WTC11 (cell line): Measurements from ENCODE around the gene COX17. TPM values are rescaled to one million over a fixed set of nuclear protein-coding genes. Genes with fewer than 3 reads are reported as not detected.

Source experiments
- ATAC-seq: fragments of 200-7000 bp; cut with Tn5 transposase; 2 replicates; pipeline ENCODE4 v1.10.0; 2021; ENCODE audit warnings: mild to moderate bottlenecking, moderate library complexity
- CTCF ChIA-PET: fragments of 300-600 bp; sonication (Branson Sonifier 250); formaldehyde crosslinking; loops from one replicate; lab custom pipeline; 2021; ENCODE audit warnings: antibody characterized with exemption; lab: Charles Lee
- POLR2A ChIA-PET: fragments of 350-600 bp; sonication (Branson Sonifier 250); formaldehyde crosslinking; loops from one replicate; lab custom pipeline; 2021; ENCODE audit warnings: antibody characterized with exemption; lab: Charles Lee
- DNase-seq: peaks from one replicate; pipeline ENCODE4 v3.0.0; 2021; ENCODE audit warnings: low spot score
- H3K27ac Mint-ChIP-seq: 2 replicates; pipeline ENCODE4 v1.8.0; 2021; ENCODE audit warnings: mixed read lengths
- H3K27me3 Mint-ChIP-seq: 2 replicates; pipeline ENCODE4 v1.8.0; 2021; ENCODE audit warnings: low read depth, mild to moderate bottlenecking, moderate library complexity, mixed read lengths
- H3K36me3 Mint-ChIP-seq: 2 replicates; pipeline ENCODE4 v1.8.0; 2021; ENCODE audit warnings: mixed read lengths
- H3K4me1 Mint-ChIP-seq: 2 replicates; pipeline ENCODE4 v1.8.0; 2022; ENCODE audit warnings: mixed read lengths
- H3K4me3 Mint-ChIP-seq: 2 replicates; pipeline ENCODE4 v1.8.0; 2021; ENCODE audit warnings: mild to moderate bottlenecking, moderate library complexity, mixed read lengths
- H3K9me3 Mint-ChIP-seq: 2 replicates; pipeline ENCODE4 v1.8.0; 2021; ENCODE audit warnings: mixed read lengths
- ARID4B ChIP-seq: sonication (generic); formaldehyde crosslinking; IDR thresholded peaks from 2 replicates; pipeline ENCODE4 v1.8.0; 2023; ENCODE audit warnings: missing genetic modification reagents, mild to moderate bottlenecking, borderline replicate concordance
- ATF6 ChIP-seq: sonication (generic); formaldehyde crosslinking; IDR thresholded peaks from 2 replicates; pipeline ENCODE4 v1.8.1; 2023; ENCODE audit warnings: mild to moderate bottlenecking, missing genetic modification reagents
- CBFB ChIP-seq: sonication (generic); formaldehyde crosslinking; IDR thresholded peaks from 2 replicates; pipeline ENCODE4 v1.8.1; 2022; ENCODE audit warnings: mild to moderate bottlenecking, low read depth, missing genetic modification reagents
- CREB1 ChIP-seq: sonication (generic); formaldehyde crosslinking; IDR thresholded peaks from 2 replicates; pipeline ENCODE4 v1.8.0; 2023; ENCODE audit warnings: mild to moderate bottlenecking, missing genetic modification reagents
- E2F1 ChIP-seq: sonication (generic); formaldehyde crosslinking; IDR thresholded peaks from 2 replicates; pipeline ENCODE4 v1.8.0; 2022; ENCODE audit warnings: mild to moderate bottlenecking, missing genetic modification reagents
- MXD4 ChIP-seq: fragments of 250-450 bp; sonication (Bioruptor Pico); IDR thresholded peaks from 2 replicates; pipeline ENCODE4 v1.8.0; 2021; ENCODE audit warnings: mild to moderate bottlenecking, moderate library complexity, borderline replicate concordance
- MYBL2 ChIP-seq: sonication (generic); formaldehyde crosslinking; IDR thresholded peaks from 2 replicates; pipeline ENCODE4 v1.8.1; 2023; ENCODE audit warnings: mild to moderate bottlenecking, moderate library complexity, missing genetic modification reagents
- NR2C2 ChIP-seq: sonication (generic); formaldehyde crosslinking; IDR thresholded peaks from 2 replicates; pipeline ENCODE4 v1.8.0; 2022; ENCODE audit warnings: mild to moderate bottlenecking, missing genetic modification reagents
- NR3C1 ChIP-seq: sonication (generic); formaldehyde crosslinking; conservative IDR thresholded peaks from 2 replicates; pipeline ENCODE4 v1.8.1; 2023; ENCODE audit warnings: low read depth, mild to moderate bottlenecking, missing genetic modification reagents
- SMAD4 ChIP-seq: sonication (generic); formaldehyde crosslinking; IDR thresholded peaks from 2 replicates; pipeline ENCODE4 v1.8.0; 2022; ENCODE audit warnings: mild to moderate bottlenecking, missing genetic modification reagents
- USF2 ChIP-seq: sonication (generic); formaldehyde crosslinking; IDR thresholded peaks from 2 replicates; pipeline ENCODE4 v1.8.1; 2023; ENCODE audit warnings: mild to moderate bottlenecking, missing genetic modification reagents, moderate library complexity
- ZBTB43 ChIP-seq: sonication (generic); formaldehyde crosslinking; IDR thresholded peaks from 2 replicates; pipeline ENCODE4 v1.8.1; 2023; ENCODE audit warnings: mild to moderate bottlenecking, missing genetic modification reagents
- ZMAT4 ChIP-seq: fragments of 250-450 bp; sonication (Bioruptor Pico); IDR thresholded peaks from 2 replicates; pipeline ENCODE4 v1.9.0; 2021; ENCODE audit warnings: mild to moderate bottlenecking
- ZNF121 ChIP-seq: sonication (generic); formaldehyde crosslinking; IDR thresholded peaks from 2 replicates; pipeline ENCODE4 v1.8.0; 2023; ENCODE audit warnings: missing genetic modification reagents
- ZNF138 ChIP-seq: sonication (generic); formaldehyde crosslinking; conservative IDR thresholded peaks from 2 replicates; pipeline ENCODE4 v1.8.1; 2022; ENCODE audit warnings: mild to moderate bottlenecking, moderate library complexity, missing genetic modification reagents
- ZNF281 ChIP-seq: sonication (generic); formaldehyde crosslinking; IDR thresholded peaks from 2 replicates; pipeline ENCODE4 v1.8.0; 2023; ENCODE audit warnings: mild to moderate bottlenecking, missing genetic modification reagents
- ZNF423 ChIP-seq: fragments of 250-450 bp; sonication (Bioruptor Pico); IDR thresholded peaks from 2 replicates; pipeline ENCODE4 v2.1.2; 2022; ENCODE audit warnings: mild to moderate bottlenecking, moderate library complexity
- ZNF532 ChIP-seq: fragments of 250-450 bp; sonication (Bioruptor Pico); IDR thresholded peaks from 2 replicates; pipeline ENCODE4 v1.9.0; 2021; ENCODE audit warnings: mild to moderate bottlenecking, borderline replicate concordance
- total RNA-seq: library from RNA; stranded (reverse); gene quantifications from 3 replicates; pipeline ENCODE4 v1.2.3, GENCODE V29; 2021

Gene COX17
- total RNA-seq, 1 experiment from 2014 or later, result 56.0 TPM

GRCh38 chr3:119628816-119629445, 48.3 kb downstream of the COX17 start:
- H3K27me3 Mint-ChIP-seq, result no peaks in the 10 kb centered on the region; the same call in 1 of the 2 replicates
- no peak for TF ChIP-seq ARID4B (CRISPR knock-in tag)
- TF ChIP-seq CBFB (CRISPR knock-in tag), result no peak
- TF ChIP-seq MYBL2 (CRISPR knock-in tag), result no peak
- TF ChIP-seq ZMAT4 (CRISPR knock-in tag), result no peak
- no peak for TF ChIP-seq CREB1 (CRISPR knock-in tag)
- no peak for TF ChIP-seq E2F1
- no peak for TF ChIP-seq ZNF138 (CRISPR knock-in tag)
- TF ChIP-seq NR3C1, result no peak
- TF ChIP-seq ZNF423 (CRISPR knock-in tag), result no peak
- TF ChIP-seq ZBTB43, result no peak
- TF ChIP-seq NR2C2 (CRISPR knock-in tag), result no peak
- TF ChIP-seq ATF6 (CRISPR knock-in tag), result no peak
- no peak for TF ChIP-seq USF2 (CRISPR knock-in tag)
- no peak for TF ChIP-seq MXD4 (CRISPR knock-in tag)
- TF ChIP-seq ZNF121, result no peak
- no peak for TF ChIP-seq SMAD4
- TF ChIP-seq ZNF532, result no peak
- no peak for TF ChIP-seq ZNF281 (CRISPR knock-in tag)

More at GRCh38 chr3:119628816-119629445, 48.3 kb downstream of the COX17 start:
- H3K4me3 Mint-ChIP-seq, result no peak overlapping the region
- no peak overlapping the region for H3K27ac Mint-ChIP-seq
- POLR2A ChIA-PET, result no interaction called here
- CTCF ChIA-PET, result interaction anchor here (1.6 kb wide), 1 partner anchor 28 kb away, joined by 8 read pairs; no protein-coding TSS in a partner anchor
- ATAC-seq (no peak), DNase-seq (no peak)
- H3K36me3 Mint-ChIP-seq, result no peaks in the 10 kb centered on the region; the same call in 1 of the 2 replicates
- peaks cover 20% of the 10 kb centered on the region for H3K4me1 Mint-ChIP-seq
- peaks cover 5% of the 10 kb centered on the region; the same call in 1 of the 2 replicates for H3K9me3 Mint-ChIP-seq
